K562 (cell line): Measurements from ENCODE around the gene TRUB2. TPM values are rescaled to one million over a fixed set of nuclear protein-coding genes. Genes with fewer than 3 reads are reported as not detected.

ENCODE experiments used
- CHD2 ChIP-seq: IDR thresholded peaks from 2 replicates; pipeline ENCODE4 v1.6.1; 2011; ENCODE audit warnings: low read depth, low read length
- FOXA3 ChIP-seq, 2 experiments: fragments of 450-650 bp in 1 of 2; sonication (generic) in 1 of 2; formaldehyde crosslinking; IDR thresholded peaks in 1 of 2; conservative IDR thresholded peaks in 1 of 2; 2 replicates each; pipeline versions ENCODE4 v1.4.0 to v1.8.0; 2020 to 2022; ENCODE audit warnings: mild to moderate bottlenecking in 2 of 2, missing genetic modification reagents in 1 of 2
- GTF2E2 ChIP-seq: fragments of 200-800 bp; sonication (Bioruptor generic); IDR thresholded peaks from 2 replicates; pipeline ENCODE4 v1.6.1; 2016; ENCODE audit warnings: missing genetic modification characterization, missing compliant biosample characterization
- MCM2 ChIP-seq: fragments of 450-650 bp; IDR thresholded peaks from 2 replicates; pipeline ENCODE4 v1.6.1; 2017; ENCODE audit warnings: low read depth, mild to moderate bottlenecking
- MTA1 ChIP-seq: fragments of 450-650 bp; IDR thresholded peaks from 2 replicates; pipeline ENCODE4 v1.6.1; 2017; ENCODE audit warnings: borderline replicate concordance
- NFATC3 ChIP-seq: fragments of 450-650 bp; IDR thresholded peaks from 2 replicates; pipeline ENCODE4 v1.6.1; 2017; ENCODE audit warnings: mild to moderate bottlenecking
- NFXL1 ChIP-seq: fragments of 450-650 bp; formaldehyde crosslinking; IDR thresholded peaks from 2 replicates; pipeline ENCODE4 v1.4.0; 2021; ENCODE audit warnings: mild to moderate bottlenecking
- NR2C1 ChIP-seq, 2 experiments: fragments of 450-650 bp; IDR thresholded peaks; 2 replicates each; pipeline ENCODE4 v1.6.1; 2017; ENCODE audit warnings: mild to moderate bottlenecking in 2 of 2, antibody characterized with exemption in 1 of 2, inconsistent platforms in 1 of 2, missing compliant biosample characterization in 1 of 2, missing genetic modification characterization in 1 of 2
- OTX1 ChIP-seq: fragments of 450-650 bp; formaldehyde crosslinking; IDR thresholded peaks from 2 replicates; pipeline ENCODE4 v1.4.0; 2022; ENCODE audit warnings: mild to moderate bottlenecking
- PCBP1 ChIP-seq: fragments of 200-400 bp; formaldehyde crosslinking; IDR thresholded peaks from 2 replicates; pipeline ENCODE4 v1.6.1; 2018; ENCODE audit warnings: mild to moderate bottlenecking, low read depth, low read length; ENCODE audit not compliant: poor library complexity, severe bottlenecking
- PHB ChIP-seq: fragments of 250-450 bp; sonication (Bioruptor Pico); IDR thresholded peaks from 2 replicates; pipeline ENCODE4 v1.5.0; 2021
- PRPF4 ChIP-seq: fragments of 200-400 bp; formaldehyde crosslinking; IDR thresholded peaks from one replicate; pipeline ENCODE4 v1.6.1; 2017; ENCODE audit warnings: low read length, low read depth, mild to moderate bottlenecking; ENCODE audit not compliant: insufficient read depth, poor library complexity, severe bottlenecking
- RBBP5 ChIP-seq: fragments of 200-600 bp; sonication (generic); IDR thresholded peaks from 2 replicates; pipeline ENCODE4 v1.6.1; 2012; ENCODE audit warnings: borderline replicate concordance, mild to moderate bottlenecking, low read length, control low read depth, inconsistent platforms; ENCODE audit not compliant: insufficient read depth, poor library complexity, severe bottlenecking
- RUNX1 ChIP-seq: sonication (generic); IDR thresholded peaks from 2 replicates; pipeline ENCODE4 v1.6.1; 2016; ENCODE audit warnings: antibody characterized with exemption, low read depth
- SMARCE1 ChIP-seq: fragments of 450-650 bp; IDR thresholded peaks from 2 replicates; pipeline ENCODE4 v1.7.1; 2016; ENCODE audit warnings: mild to moderate bottlenecking
- TGIF2 ChIP-seq: sonication (generic); formaldehyde crosslinking; IDR thresholded peaks from 2 replicates; pipeline ENCODE4 v1.8.1; 2022; ENCODE audit warnings: mild to moderate bottlenecking, missing genetic modification reagents, moderate library complexity
- TOE1 ChIP-seq, 2 experiments: fragments of 450-650 bp in 1 of 2; sonication (generic) in 1 of 2; formaldehyde crosslinking in 1 of 2; IDR thresholded peaks; 2 replicates each; pipeline versions ENCODE4 v1.7.1 to v1.8.0; 2016 to 2022; ENCODE audit warnings: borderline replicate concordance in 2 of 2, mild to moderate bottlenecking in 2 of 2, antibody characterized with exemption in 1 of 2, inconsistent platforms in 1 of 2, low read depth in 1 of 2, missing genetic modification reagents in 1 of 2, moderate library complexity in 1 of 2
- XRCC4 ChIP-seq: IDR thresholded peaks from one replicate; pipeline ENCODE4 v1.6.1; 2011; ENCODE audit not compliant: insufficient read depth, insufficient read length; ENCODE audit errors: extremely low read depth
- ZKSCAN1 ChIP-seq: fragments of 150-350 bp; IDR thresholded peaks from 2 replicates; pipeline ENCODE4 v1.6.1; 2016; ENCODE audit warnings: low read depth, low read length
- ZNF165 ChIP-seq: fragments of 250-450 bp; sonication (Bioruptor Pico); IDR thresholded peaks from 2 replicates; pipeline ENCODE4 v1.4.0; 2020; ENCODE audit warnings: borderline replicate concordance
- ZNF24 ChIP-seq: fragments of 450-650 bp; IDR thresholded peaks from 2 replicates; pipeline ENCODE4 v1.6.1; 2016
- ZNF507 ChIP-seq: conservative IDR thresholded peaks from 2 replicates; pipeline ENCODE4 v1.6.1; 2017; ENCODE audit warnings: missing genetic modification characterization, missing compliant biosample characterization
- ZNF668 ChIP-seq: fragments of 250-450 bp; sonication (Bioruptor Pico); IDR thresholded peaks from 2 replicates; pipeline ENCODE4 v1.8.0; 2022; ENCODE audit warnings: mild to moderate bottlenecking, inconsistent platforms
- ZNF780A ChIP-seq: fragments of 250-450 bp; sonication (Bioruptor Pico); IDR thresholded peaks from 2 replicates; pipeline ENCODE4 v1.5.0; 2021; ENCODE audit warnings: mild to moderate bottlenecking
- polyA plus RNA-seq, 8 experiments: library from polyadenylated mRNA; depleted of rRNA in 4 of 8; stranded (reverse) in 5 of 8; unstranded in 3 of 8; fragments of >200 nt; fragmentation: Nextera tagmentation in 2 of 8; fragmentation: Illumina TruSeq in 1 of 8; extraction: Ambion mirVana in 2 of 8; extraction: Trizol in 1 of 8; gene quantifications; 2 replicates each; pipeline versions ENCODE4 v1.2.1 to v1.2.3, GENCODE V29; 2011 to 2014; ENCODE audit warnings: inconsistent platforms in 1 of 8, missing spikeins in 1 of 8
- total RNA-seq, 7 experiments: library from RNA; depleted of rRNA in 6 of 7; stranded (reverse); fragments of >200 nt in 6 of 7; fragmentation: Illumina TruSeq in 2 of 7; extraction: Trizol in 2 of 7; gene quantifications; 2 replicates each; pipeline versions ENCODE4 v1.2.1 to v1.2.3, GENCODE V29; 2011 to 2021; ENCODE audit warnings: low replicate concordance in 1 of 7
- TF ChIP-seq, protein P1 (sequence below): fragments of 450-650 bp; IDR thresholded peaks from 2 replicates; pipeline ENCODE4 v1.6.1; 2018; ENCODE audit warnings: mild to moderate bottlenecking, low read depth; ENCODE audit not compliant: partially characterized antibody
- TF ChIP-seq, protein P2 (sequence below): fragments of 250-450 bp; sonication (Bioruptor Pico); IDR thresholded peaks from 2 replicates; pipeline ENCODE4 v1.5.0; 2021
- TF ChIP-seq, protein P3 (sequence below): fragments of 250-450 bp; sonication (Bioruptor Pico); IDR thresholded peaks from 2 replicates; pipeline ENCODE4 v1.8.0; 2021; ENCODE audit warnings: moderate library complexity, mild to moderate bottlenecking, inconsistent platforms

TRUB2 gene
- total and polyA plus RNA-seq, 9 of the 15 experiments (the other 6 are each of a cell fraction or from before 2014, with no cell fraction given), result 9.3 to 110 (median 63.0) TPM

DNA sequence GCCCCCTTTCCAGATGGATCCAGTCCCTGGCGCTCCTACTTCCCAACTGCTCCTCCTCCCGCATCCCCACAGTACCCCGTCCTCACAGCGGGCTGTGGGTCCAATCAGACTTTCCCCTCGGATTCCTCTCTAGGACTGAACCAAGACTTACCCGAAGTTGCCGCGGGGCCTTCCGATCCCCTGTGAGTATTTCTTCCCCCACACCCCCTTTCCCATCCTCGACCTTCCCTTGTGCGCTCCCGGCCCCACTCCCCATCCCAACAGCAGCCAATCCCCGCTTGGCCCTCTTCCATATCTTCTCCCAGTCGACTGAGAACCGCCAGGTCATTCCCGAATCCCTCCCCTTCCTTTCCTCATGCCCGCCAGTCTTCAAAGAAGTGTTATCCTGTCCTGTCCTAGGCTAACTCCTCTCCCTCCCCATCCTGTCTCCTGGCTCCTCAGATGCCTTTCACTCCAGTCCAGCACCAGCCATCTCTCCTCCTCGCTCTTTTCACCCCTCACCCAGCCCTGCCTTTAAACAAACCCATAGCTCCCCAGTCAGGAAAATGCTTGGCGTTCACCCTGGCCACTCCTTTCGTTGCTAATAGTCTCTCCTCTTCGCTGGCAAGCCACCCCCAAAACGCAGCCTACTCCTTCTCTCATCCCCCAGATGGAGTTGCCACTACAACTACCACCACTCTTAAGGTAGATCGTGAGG lies 45.5 kb downstream of the TRUB2 start (continued):
- no peak for TF ChIP-seq TOE1 (IDR thresholded peaks at IDR 0.05; ENCODE audit: borderline replicate concordance)
- no peak for TF ChIP-seq TOE1 (CRISPR knock-in tag; IDR thresholded peaks at IDR 0.05; ENCODE audit: borderline replicate concordance, low read depth)
- no peak for TF ChIP-seq ZNF507 (tag)
- no peak for TF ChIP-seq PCBP1
- TF ChIP-seq, protein P1, sequence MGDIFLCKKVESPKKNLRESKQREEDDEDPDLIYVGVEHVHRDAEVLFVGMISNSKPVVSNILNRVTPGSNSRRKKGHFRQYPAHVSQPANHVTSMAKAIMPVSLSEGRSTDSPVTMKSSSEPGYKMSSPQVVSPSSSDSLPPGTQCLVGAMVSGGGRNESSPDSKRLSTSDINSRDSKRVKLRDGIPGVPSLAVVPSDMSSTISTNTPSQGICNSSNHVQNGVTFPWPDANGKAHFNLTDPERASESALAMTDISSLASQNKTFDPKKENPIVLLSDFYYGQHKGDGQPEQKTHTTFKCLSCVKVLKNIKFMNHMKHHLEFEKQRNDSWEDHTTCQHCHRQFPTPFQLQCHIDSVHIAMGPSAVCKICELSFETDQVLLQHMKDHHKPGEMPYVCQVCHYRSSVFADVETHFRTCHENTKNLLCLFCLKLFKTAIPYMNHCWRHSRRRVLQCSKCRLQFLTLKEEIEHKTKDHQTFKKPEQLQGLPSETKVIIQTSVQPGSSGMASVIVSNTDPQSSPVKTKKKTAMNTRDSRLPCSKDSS, result no peak
- TF ChIP-seq PRPF4, result no peak
- TF ChIP-seq GTF2E2 (tag), result no peak
- no peak for TF ChIP-seq ZNF24
- no peak for TF ChIP-seq PHB
- no peak; the same call in 1 of the 2 replicates for TF ChIP-seq CHD2
- 0 out of 2 replicates have a peak, but pooled peaks have one; percentile 53 for TF ChIP-seq NFXL1 (CRISPR knock-in tag)
- TF ChIP-seq ZNF780A, result no peak
- TF ChIP-seq ZKSCAN1, result no peak
- TF ChIP-seq, protein P2, sequence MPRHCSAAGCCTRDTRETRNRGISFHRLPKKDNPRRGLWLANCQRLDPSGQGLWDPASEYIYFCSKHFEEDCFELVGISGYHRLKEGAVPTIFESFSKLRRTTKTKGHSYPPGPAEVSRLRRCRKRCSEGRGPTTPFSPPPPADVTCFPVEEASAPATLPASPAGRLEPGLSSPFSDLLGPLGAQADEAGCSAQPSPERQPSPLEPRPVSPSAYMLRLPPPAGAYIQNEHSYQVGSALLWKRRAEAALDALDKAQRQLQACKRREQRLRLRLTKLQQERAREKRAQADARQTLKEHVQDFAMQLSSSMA, result no peak
- TF ChIP-seq ZNF165, result 0 out of 2 replicates have a peak, but pooled peaks have one; percentile 47
- peak; percentile 49 for TF ChIP-seq RBBP5
- no peak for TF ChIP-seq NR2C1 (IDR thresholded peaks at IDR 0.05)
- TF ChIP-seq NR2C1 (tag; IDR thresholded peaks at IDR 0.05), result no peak
- TF ChIP-seq FOXA3 (CRISPR knock-in tag; conservative IDR thresholded peaks at IDR 0.05 in 1 of 2, IDR thresholded peaks at IDR 0.05 in 1 of 2), result no peak
- TF ChIP-seq, protein P3, sequence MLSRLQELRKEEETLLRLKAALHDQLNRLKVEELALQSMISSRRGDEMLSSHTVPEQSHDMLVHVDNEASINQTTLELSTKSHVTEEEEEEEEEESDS, result no peak
- TF ChIP-seq TGIF2 (CRISPR knock-in tag), result no peak
- no peak for TF ChIP-seq XRCC4
- TF ChIP-seq NFATC3, result no peak
- no peak for TF ChIP-seq RUNX1
- TF ChIP-seq MTA1, result no peak
- no peak for TF ChIP-seq MCM2
- no peak for TF ChIP-seq SMARCE1
- TF ChIP-seq ZNF668 (CRISPR knock-in tag), result peak; percentile 24; the same call in 1 of the 2 replicates
- TF ChIP-seq OTX1 (CRISPR knock-in tag), result peak; percentile 4; the same call in 1 of the 2 replicates
